Measurements from ENCODE around the gene ZDHHC14. TPM values are rescaled to one million over a fixed set of nuclear protein-coding genes. Genes with fewer than 3 reads are reported as not detected.

The ZDHHC14 gene
- total and polyA plus RNA-seq, 9 donors: 4.9 to 16.4 (median 5.9) TPM

GRCh38 chr6:157398151-157398550, 17.2 kb downstream of the ZDHHC14 start:
- intact Hi-C loops (cut with DNase I): no loop called here
- Histone ChIP-seq H3K4me3 (no peak overlapping the region), H3K4me1 (ENCODE audit: insufficient read depth) (no peaks in the 10 kb centered on the region), H3K27me3 (no peaks in the 10 kb centered on the region), H3K27ac (no peak overlapping the region), H3K36me3 (no peaks in the 10 kb centered on the region), H3K9me3 (no peaks in the 10 kb centered on the region)
- TF ChIP-seq POLR2A (IDR thresholded peaks at IDR 0.05): no peak
- 50 to 83% (median 72%) methylated on average over 2 of the region's 2 CpGs for WGBS, 3 donors
- DNase-seq: no peak

DNA sequence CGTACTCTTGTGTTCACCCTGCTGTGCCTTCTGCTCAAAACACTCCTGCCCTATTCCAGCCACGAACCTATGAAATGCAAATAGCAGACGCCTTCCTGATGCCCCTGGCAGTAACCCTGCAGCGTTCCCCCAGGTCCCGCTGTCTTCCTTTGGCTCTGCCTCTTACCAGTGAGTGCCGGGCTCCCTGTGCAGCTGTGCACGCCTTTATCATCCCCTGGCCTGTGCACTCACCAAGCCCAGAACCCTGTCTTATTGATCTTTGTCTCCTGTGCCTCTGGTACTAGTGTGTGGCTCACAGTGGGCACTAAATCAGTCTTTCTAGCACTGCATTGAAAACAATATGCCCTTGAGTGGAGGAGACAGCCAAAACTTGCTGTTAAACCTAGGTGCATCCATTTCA, 19.7 kb downstream of the ZDHHC14 start:
- no peak for DNase-seq
- Histone ChIP-seq H3K36me3 (no peaks in the 10 kb centered on the region), H3K9me3 (no peaks in the 10 kb centered on the region), H3K27me3 (no peaks in the 10 kb centered on the region), H3K27ac (no peak overlapping the region), H3K4me3 (no peak overlapping the region), H3K4me1 (ENCODE audit: insufficient read depth) (no peaks in the 10 kb centered on the region)
- intact Hi-C loops (cut with DNase I): no loop called here
- no peak for TF ChIP-seq POLR2A (IDR thresholded peaks at IDR 0.05)
- no peak for TF ChIP-seq EP300 (IDR thresholded peaks at IDR 0.05)
- TF ChIP-seq CTCF (IDR thresholded peaks at IDR 0.05): no peak
- WGBS, 3 donors: 75 to 91% (median 83%) methylated on average over 7 of the region's 7 CpGs

GRCh38 chr6:157401734-157402338, 20.8 kb downstream of the ZDHHC14 start:
- H3K9me3 ChIP-seq: no peaks in the 10 kb centered on the region
- no peak overlapping the region for H3K4me3 ChIP-seq
- no peak for DNase-seq
- no peaks in the 10 kb centered on the region for H3K4me1 ChIP-seq (ENCODE audit: insufficient read depth)
- H3K27me3 ChIP-seq: no peaks in the 10 kb centered on the region
- intact Hi-C loops (cut with DNase I): no loop called here
- no peak overlapping the region for H3K27ac ChIP-seq
- no peak for TF ChIP-seq POLR2A (IDR thresholded peaks at IDR 0.05)
- no peak for TF ChIP-seq CTCF (IDR thresholded peaks at IDR 0.05)
- TF ChIP-seq EP300 (IDR thresholded peaks at IDR 0.05): no peak
- no peaks in the 10 kb centered on the region for H3K36me3 ChIP-seq
- WGBS, 3 donors: 91 to 96% (median 96%) methylated on average over 6 of the region's 6 CpGs

DNA sequence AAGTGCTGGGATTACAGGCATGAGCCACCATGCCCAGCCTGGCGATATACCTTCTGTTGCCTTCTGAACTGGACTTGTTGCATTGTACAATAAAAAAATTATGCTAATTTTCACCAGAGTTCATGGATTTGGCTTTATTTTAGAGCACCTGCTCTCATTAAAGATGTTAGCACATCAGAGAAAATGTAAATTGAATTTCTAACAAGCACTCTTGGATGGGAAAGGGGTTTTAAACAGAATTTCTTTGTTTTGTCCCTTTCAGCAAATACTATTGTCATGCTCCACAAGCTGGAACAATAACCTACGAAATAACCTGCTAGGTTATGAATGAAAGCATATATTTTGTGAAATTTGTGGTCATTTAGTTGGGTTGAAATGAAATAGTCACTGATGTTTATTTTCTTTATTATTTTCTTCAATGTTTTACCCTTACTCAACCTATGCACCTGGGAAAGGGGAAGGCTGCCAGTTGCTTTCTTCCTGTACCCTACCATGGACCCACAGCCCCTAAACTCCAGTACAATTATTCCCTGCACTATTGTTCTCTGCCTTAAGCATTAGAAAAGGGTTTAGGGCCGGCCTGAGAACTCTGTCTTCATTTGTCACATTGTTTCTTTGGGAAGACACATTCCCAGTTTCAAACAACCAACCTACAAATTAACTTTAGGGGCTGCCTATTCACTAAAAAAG, 22.2 kb downstream of the ZDHHC14 start:
- H3K4me3 ChIP-seq: no peak overlapping the region
- no peaks in the 10 kb centered on the region for H3K36me3 ChIP-seq

More for the DNA sequence above, 22.2 kb downstream of the ZDHHC14 start:
- no peak for TF ChIP-seq EP300 (IDR thresholded peaks at IDR 0.05)
- TF ChIP-seq CTCF (IDR thresholded peaks at IDR 0.05): no peak
- WGBS, 3 donors: 91 to 96% (median 93%) methylated on average over 3 of the region's 3 CpGs
- H3K4me1 ChIP-seq (ENCODE audit: insufficient read depth): no peaks in the 10 kb centered on the region
- intact Hi-C loops (cut with DNase I): no loop called here
- DNase-seq: no peak
- H3K27me3 ChIP-seq: no peaks in the 10 kb centered on the region
- H3K9me3 ChIP-seq: no peaks in the 10 kb centered on the region
- no peak overlapping the region for H3K27ac ChIP-seq

All from ovary (tissue), 9 donors.